HG02798 (cell line): Measurements from ENCODE around the gene MAGEF1.

Experiments used
- ATAC-seq: cut with Tn5 transposase; IDR thresholded peaks from one replicate; pipeline ENCODE4 v1.9.1; 2021; ENCODE audit warnings: mild to moderate bottlenecking; ENCODE audit not compliant: unreplicated experiment, poor library complexity

Gene MAGEF1

DNA sequence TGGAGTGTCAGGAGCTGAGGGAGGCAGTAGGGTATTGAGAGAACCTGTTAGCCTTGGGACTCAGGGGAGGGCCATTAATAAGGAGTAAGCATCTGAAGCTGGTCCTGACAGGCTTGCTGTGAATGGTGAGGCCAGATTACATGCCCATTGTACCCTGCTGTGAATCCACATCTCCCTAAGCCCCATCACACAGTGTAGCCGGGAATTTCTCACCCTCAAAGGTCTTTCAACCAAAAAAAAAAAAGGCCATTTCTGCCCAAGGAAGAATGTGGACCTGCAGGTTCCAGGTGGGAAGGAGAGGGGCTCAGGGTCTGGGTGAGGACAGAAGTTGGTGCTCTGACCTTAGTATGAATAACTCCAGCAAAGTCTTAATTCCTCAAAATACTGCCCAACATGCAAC lies 37.2 kb downstream of the MAGEF1 start:
- ATAC-seq, result no peak

DNA sequence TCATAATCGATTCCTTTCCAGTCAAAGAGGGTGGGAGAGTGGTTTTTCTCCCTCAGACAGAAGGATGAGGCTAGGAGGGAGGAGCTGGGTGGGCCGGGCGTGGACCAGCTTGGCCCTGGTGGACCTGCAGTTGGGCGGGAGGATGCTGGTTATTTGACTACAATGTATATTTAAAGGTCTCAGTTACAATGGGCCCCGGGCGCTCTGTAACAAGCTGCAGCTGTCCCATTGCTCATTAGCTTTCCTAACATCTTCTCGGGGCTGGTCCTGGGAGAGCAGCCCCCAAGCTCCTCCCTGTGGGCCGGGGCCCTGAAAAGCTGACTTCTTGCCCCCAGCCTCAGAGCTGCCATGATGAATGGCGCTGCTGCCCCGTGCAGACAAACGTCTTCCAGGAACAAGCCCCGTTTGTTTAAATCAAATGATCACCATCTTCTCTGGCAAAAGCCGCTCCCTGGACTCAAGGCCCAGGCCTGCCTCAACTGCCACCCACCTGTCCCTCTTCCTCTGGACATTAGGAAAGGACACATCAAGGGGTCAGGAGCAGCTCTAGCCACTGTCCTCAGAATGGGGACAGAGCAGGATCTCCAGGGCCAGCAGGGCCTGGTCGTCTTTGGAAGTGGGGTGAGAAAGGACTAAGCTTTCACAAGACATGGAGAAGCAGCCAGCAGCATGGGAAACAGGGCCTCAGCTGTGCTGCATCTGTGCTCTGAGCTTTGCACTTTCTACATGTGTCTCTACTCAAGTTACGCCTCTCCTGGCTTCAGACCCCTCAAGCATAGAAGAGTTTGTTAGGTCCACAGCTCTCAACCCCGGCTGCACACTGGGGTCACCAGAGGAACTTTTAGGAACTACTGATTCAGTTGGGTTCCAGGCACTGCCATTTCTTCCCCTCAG lies 38.6 kb downstream of the MAGEF1 start:
- no peak for ATAC-seq

DNA sequence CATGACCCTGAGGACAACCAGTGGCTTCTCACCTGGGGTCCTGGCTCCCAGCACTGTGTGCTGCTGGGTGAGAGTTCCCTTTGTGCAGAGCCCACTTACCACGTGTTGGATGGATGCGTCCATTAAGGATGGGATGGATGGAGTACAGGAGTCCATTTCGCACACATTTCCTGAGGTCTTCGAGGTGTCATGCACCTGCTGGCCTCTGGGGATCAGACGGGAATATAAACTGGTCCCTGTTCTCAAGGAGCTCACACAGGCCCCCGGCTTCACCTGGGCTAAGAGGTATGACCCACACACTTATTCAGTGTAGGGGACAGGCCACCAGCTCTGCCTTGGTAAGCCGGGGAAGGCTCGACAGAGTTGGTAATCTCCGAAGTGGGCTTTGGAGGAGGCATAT lies 39.5 kb downstream of the MAGEF1 start:
- no peak for ATAC-seq

DNA sequence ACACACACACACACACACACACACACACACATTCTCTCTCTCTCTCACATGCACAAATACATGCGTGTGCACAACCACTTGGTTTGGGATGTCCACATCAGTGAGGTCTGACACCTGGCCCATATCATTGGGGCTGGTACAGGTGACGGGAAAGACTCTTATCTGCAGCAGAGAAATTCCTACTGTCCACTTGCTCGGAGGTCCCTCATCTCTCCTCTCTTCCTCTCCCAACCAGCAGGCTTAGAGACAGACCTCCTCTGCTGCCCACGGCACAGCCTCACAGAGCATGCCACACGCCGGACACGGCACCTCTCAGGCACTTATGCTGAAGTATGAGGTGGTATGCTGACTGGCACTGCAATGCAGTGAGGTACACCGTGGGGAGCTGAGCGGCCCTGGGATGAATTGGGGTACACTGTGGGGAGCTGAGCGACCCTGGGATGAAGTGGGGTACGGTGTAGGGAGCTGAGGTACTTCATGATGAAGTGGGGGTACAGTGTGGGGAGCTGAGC lies 41.7 kb downstream of the MAGEF1 start:
- no peak for ATAC-seq

DNA sequence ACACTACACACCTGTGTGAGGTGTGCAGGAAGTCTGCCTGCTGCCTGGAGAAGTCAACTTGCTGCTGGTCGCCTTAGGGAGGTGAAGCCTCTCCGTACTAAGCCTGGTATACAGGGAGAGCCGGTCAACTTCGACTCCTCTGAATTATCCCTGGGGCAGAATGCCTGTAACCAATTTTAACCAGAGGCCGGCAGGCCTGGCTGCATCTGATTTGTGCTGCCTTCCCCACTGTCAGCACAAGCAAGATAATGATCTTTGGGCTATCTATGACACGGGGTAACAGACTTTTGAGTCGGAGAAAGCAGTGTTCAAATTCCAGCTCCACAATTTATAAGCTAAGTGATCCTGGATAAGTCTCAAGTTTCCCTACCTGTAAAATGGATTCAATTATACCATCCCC lies 42.3 kb downstream of the MAGEF1 start:
- no peak for ATAC-seq

DNA sequence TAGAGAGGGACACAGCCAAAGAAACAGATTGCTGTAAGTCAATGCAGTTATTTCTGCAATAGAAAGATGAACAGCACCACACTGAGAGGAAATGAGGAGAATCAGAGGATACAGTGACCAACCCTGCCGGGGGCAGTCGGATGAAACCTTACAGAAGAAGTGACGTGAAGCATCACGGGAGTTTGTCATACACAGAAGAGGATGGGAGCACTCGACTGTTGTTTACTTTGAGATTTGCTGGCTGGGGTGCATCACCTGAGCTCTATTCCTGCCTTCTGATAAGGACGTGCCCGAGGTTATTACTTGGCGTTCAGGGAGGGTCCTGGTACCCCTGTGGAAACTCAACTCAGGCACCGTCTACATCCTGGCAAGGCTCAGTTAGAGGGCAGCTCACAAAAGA lies 45.4 kb downstream of the MAGEF1 start:
- ATAC-seq, result no peak

DNA sequence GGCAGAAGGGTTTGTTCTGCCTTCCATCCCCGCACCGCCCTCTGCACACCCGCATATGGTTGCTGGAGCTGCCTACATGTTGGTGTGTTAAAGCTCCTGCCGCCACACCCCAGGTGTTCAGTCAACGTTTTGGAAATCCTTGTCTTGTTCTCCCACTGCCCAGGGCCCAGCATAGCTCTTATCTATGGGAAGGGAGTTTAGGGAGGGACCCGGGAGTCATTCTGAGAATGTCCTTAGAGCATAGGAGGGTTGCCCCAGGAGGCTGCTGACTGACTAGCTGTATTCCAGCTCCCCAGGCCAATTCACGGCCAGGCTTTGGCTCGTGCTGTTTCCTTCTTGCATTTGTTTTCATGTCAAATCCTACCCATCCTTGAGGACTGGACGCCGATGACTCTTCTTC lies 46.8 kb downstream of the MAGEF1 start:
- ATAC-seq, result no peak

DNA sequence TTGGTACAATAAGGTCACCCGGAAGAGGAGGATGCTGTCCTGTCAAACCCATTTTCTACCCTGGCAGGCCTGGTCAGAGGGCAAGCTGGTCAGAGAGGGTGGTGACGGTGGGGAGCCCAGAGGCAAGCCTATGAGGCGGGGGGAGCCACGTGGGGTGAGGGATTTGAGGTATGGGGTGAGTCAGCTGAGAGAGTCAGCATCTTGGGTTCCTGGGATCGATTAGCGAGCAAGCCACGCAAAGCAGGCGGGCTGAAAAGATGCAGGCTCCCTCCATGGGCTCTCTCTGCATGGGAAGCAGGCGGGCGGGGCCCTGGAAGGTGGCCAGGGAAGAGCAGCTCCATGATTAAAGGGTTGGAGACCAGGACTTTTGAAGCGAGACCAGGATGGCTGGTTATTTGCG lies 48.1 kb downstream of the MAGEF1 start:
- no peak for ATAC-seq

DNA sequence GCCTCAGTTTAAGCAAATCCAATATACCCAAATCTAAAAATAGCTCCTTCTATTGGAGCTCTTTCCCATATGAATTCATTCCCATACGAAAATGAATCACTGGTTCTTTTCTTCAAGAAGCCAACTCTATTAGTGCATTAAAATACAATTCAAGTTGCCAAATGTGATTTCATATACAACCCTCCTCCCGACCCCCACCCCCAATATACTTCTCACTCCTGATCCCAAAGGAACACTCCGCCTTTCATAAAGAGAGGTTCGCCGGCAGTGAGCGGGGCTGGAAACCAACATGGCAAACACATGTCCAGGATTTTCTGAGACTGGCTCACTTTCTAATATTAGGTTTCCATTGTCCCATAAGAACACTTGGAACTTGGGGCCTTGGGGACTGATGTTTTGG lies 48.5 kb downstream of the MAGEF1 start:
- no peak for ATAC-seq

DNA sequence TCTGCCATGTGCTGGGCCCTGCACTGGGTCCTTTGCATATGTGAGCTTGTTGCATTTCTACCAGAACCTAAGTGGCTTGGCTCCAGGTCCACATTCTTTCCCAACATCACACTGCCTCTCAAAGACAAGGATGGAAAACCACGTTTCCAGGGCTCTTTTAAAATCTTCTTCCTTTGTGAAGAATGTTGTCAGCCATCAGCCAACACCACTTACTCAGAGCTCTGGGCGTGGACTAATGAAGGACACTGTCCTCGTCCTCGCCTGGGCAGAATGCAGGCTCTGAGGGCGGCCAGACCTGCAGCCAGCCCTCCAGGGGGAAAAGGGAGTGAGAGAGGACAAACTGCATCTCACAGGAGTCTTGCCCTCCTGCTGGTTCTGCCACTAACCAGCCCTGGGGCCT lies 49.7 kb downstream of the MAGEF1 start:
- ATAC-seq, result no peak

DNA sequence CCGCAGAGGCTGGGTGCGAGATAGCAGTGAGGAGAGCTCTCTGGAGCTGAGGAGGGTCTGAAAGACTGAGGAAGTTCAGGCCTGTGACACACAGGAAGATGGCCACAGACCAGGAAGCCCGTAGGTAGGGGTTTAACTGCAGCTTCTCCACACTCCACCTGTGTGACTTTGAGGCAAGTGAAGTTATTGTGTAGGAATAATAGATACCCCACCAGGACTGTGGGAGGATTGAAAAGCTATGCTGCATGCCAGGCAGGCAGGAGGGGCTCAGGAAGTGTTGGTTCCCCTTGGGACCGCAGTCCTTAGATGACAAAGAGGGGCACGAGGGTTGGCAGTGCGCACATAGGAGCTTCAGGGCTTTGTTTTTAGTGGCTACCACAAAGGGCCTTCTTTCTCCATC lies 50.9 kb downstream of the MAGEF1 start:
- no peak for ATAC-seq
